Prostate gland (tissue), 2 donors: ENCODE measurements around the gene ABLIM3. TPM values are rescaled to one million over a fixed set of nuclear protein-coding genes. Genes with fewer than 3 reads are reported as not detected.
A peak's percentile ranks its signal among the peaks of the same experiment; 100 is the strongest.

Source experiments
- DNase-seq: peaks from one replicate; pipeline ENCODE4 v3.0.0-alpha.2; 2019; ENCODE audit warnings: low spot score
- H3K27ac ChIP-seq, 2 donors: fragments of 200-600 bp; sonication (generic); 2 replicates each; pipeline ENCODE4 v1.5.1; 2017 to 2019
- H3K27me3 ChIP-seq: fragments of 200-600 bp; sonication (generic); replicated peaks from 2 replicates; pipeline ENCODE4 v1.5.1; 2019; ENCODE audit not compliant: insufficient read depth
- H3K36me3 ChIP-seq, 2 donors: fragments of 200-600 bp; sonication (generic); 1 replicate in 1 of 2; 2 replicates in 1 of 2; pipeline versions ENCODE4 v1.5.1 to v1.8.1; 2017 to 2019
- H3K4me1 ChIP-seq: fragments of 200-600 bp; sonication (generic); replicated peaks from 2 replicates; pipeline ENCODE4 v1.5.1; 2019
- H3K4me3 ChIP-seq, 2 donors: fragments of 200-600 bp; sonication (generic); 2 replicates each; pipeline ENCODE4 v1.5.1; 2017 to 2019
- H3K9me3 ChIP-seq: fragments of 200-600 bp; sonication (generic); 2 replicates; pipeline ENCODE4 v1.5.1; 2017
- CTCF ChIP-seq, 4 experiments: fragments of 200-600 bp in 2 of 4; fragments of 450-650 bp in 2 of 4; sonication (generic) in 2 of 4; IDR thresholded peaks; 1 replicate in 3 of 4; 2 replicates in 1 of 4; pipeline ENCODE4 v1.5.1; 2016 to 2019; ENCODE audit warnings: antibody characterized with exemption in 4 of 4, mild to moderate bottlenecking in 2 of 4, moderate library complexity in 2 of 4
- POLR2A ChIP-seq: fragments of 450-650 bp; IDR thresholded peaks from one replicate; pipeline ENCODE4 v1.6.1; 2016; ENCODE audit warnings: antibody characterized with exemption, mild to moderate bottlenecking
- POLR2AphosphoS5 ChIP-seq: sonication (generic); formaldehyde crosslinking; IDR thresholded peaks from one replicate; pipeline ENCODE4 v1.6.1; 2017; ENCODE audit warnings: antibody characterized with exemption
- WGBS: methylation state at CpG from one replicate; pipeline ENCODE4 v1.1.5; 2018; 5-methylcytosine and 5-hydroxymethylcytosine counted together
- intact Hi-C: fragments of 100-400 bp; cut with DNase I; formaldehyde crosslinking; loops from one replicate; pipeline ENCODE4 v1.14.2; 2022
- total RNA-seq, 2 donors: library from RNA; depleted of rRNA; stranded (reverse); fragments of >200 nt; gene quantifications; one replicate each; pipeline ENCODE4 v1.1.0, GENCODE V29; 2016

The ABLIM3 gene
- total RNA-seq, 2 donors from 2014 or later = 9.0 to 11.7 TPM

GRCh38 chr5:149160291-149160787 lies 19.0 kb downstream of the ABLIM3 start:
- Histone ChIP-seq H3K9me3 (no peaks in the 10 kb centered on the region), H3K27ac (no peak overlapping the region), H3K4me3 (no peak overlapping the region), H3K4me1 (peaks cover 9% of the 10 kb centered on the region), H3K27me3 (no peaks in the 10 kb centered on the region), H3K36me3 (no peaks in the 10 kb centered on the region)
- no peak for DNase-seq
- intact Hi-C loops = no loop called here
- TF ChIP-seq CTCF (IDR thresholded peaks at IDR 0.05) = no peak
- TF ChIP-seq POLR2A = no peak
- TF ChIP-seq POLR2AphosphoS5 = no peak
- 69% methylated on average over 3 of the region's 3 CpGs for WGBS

- intact Hi-C loops = no loop called here
- no peaks in the 10 kb centered on the region for H3K36me3 ChIP-seq
- no peak for DNase-seq
- H3K9me3 ChIP-seq = no peaks in the 10 kb centered on the region
- no peak overlapping the region for H3K27ac ChIP-seq
- H3K27me3 ChIP-seq = no peaks in the 10 kb centered on the region
- no peak overlapping the region for H3K4me3 ChIP-seq
- TF ChIP-seq POLR2AphosphoS5 = peak; percentile 9
- TF ChIP-seq CTCF (IDR thresholded peaks at IDR 0.05) = no peak
- WGBS = 64% methylated on average over 9 of the region's 9 CpGs
- H3K4me1 ChIP-seq = peaks cover 9% of the 10 kb centered on the region
Observed at GRCh38 chr5:149161026-149161687, 19.9 kb downstream of the ABLIM3 start.

- TF ChIP-seq CTCF (IDR thresholded peaks at IDR 0.05) = no peak
- TF ChIP-seq POLR2A = no peak
- TF ChIP-seq POLR2AphosphoS5 = no peak
- intact Hi-C loops = no loop called here
- Histone ChIP-seq H3K27ac (no peak overlapping the region), H3K9me3 (no peaks in the 10 kb centered on the region), H3K4me1 (peaks cover 9% of the 10 kb centered on the region), H3K27me3 (no peaks in the 10 kb centered on the region), H3K36me3 (no peaks in the 10 kb centered on the region), H3K4me3 (no peak overlapping the region)
- WGBS = 87% methylated on average over 5 of the region's 5 CpGs
- DNase-seq = no peak
Observed at GRCh38 chr5:149161850-149162249, 20.6 kb downstream of the ABLIM3 start.

- intact Hi-C loops = no loop called here
Observed at GRCh38 chr5:149162401-149163084, 21.2 kb downstream of the ABLIM3 start.

More at GRCh38 chr5:149162401-149163084, 21.2 kb downstream of the ABLIM3 start:
- 71% methylated on average over 9 of the region's 9 CpGs for WGBS
- no peak overlapping the region for H3K4me3 ChIP-seq
- no peaks in the 10 kb centered on the region for H3K27me3 ChIP-seq
- no peaks in the 10 kb centered on the region for H3K9me3 ChIP-seq
- DNase-seq = no peak
- TF ChIP-seq POLR2AphosphoS5 (no peak), CTCF (IDR thresholded peaks at IDR 0.05) (no peak), POLR2A (no peak)
- peaks cover 9% of the 10 kb centered on the region for H3K4me1 ChIP-seq
- H3K36me3 ChIP-seq = no peaks in the 10 kb centered on the region
- no peak overlapping the region for H3K27ac ChIP-seq
